GM19328 (cell line): ENCODE results near the gene KRT81.
"Not testable (repeated sequence)": the region's sequence is repeated elsewhere in the genome, so short reads cannot be mapped to it uniquely, and the experiment has no call there.

ENCODE experiments used
- ATAC-seq: cut with Tn5 transposase; IDR thresholded peaks from one replicate; pipeline ENCODE4 v1.9.1; 2021; ENCODE audit warnings: mild to moderate bottlenecking, moderate library complexity; ENCODE audit not compliant: unreplicated experiment

Gene KRT81

GRCh38 chr12:52300796-52301691, 9.7 kb upstream of the KRT81 start:
- no peak for ATAC-seq

GRCh38 chr12:52298677-52299190, 7.4 kb upstream of the KRT81 start:
- no peak for ATAC-seq

- ATAC-seq, result no peak
These were observed 5.4 kb upstream of the KRT81 start for GRCh38 chr12:52296572-52297215.

- no peak for ATAC-seq
These were observed 4.3 kb upstream of the KRT81 start for GRCh38 chr12:52295663-52296062.

GRCh38 chr12:52294803-52295202, 3.5 kb upstream of the KRT81 start:
- ATAC-seq, result no peak

- no peak for ATAC-seq
These were observed 2.6 kb upstream of the KRT81 start for GRCh38 chr12:52293926-52294325.

GRCh38 chr12:52290483-52291134, 725 bp downstream of the KRT81 start:
- ATAC-seq, result not testable (repeated sequence)

GRCh38 chr12:52287816-52288805, 3.2 kb downstream of the KRT81 start:
- ATAC-seq, result not testable (repeated sequence)

- ATAC-seq, result not testable (repeated sequence)
These were observed 4.2 kb downstream of the KRT81 start for GRCh38 chr12:52286857-52287785.

GRCh38 chr12:52285851-52286530, 5.3 kb downstream of the KRT81 start:
- ATAC-seq, result no peak

- no peak for ATAC-seq
These were observed 6.1 kb downstream of the KRT81 start for GRCh38 chr12:52285172-52285745.

- ATAC-seq, result no peak
These were observed 6.7 kb downstream of the KRT81 start for GRCh38 chr12:52284562-52285171.

GRCh38 chr12:52280796-52281560, 10.4 kb downstream of the KRT81 start:
- ATAC-seq, result no peak

- no peak for ATAC-seq
These were observed 11.0 kb downstream of the KRT81 start for GRCh38 chr12:52280319-52280795.

GRCh38 chr12:52279422-52280318, 11.7 kb downstream of the KRT81 start:
- no peak for ATAC-seq
